OCI-LY3 (cell line): ENCODE results near the gene CIB4.

Experiments
- EZH2phosphoT487 ChIP-seq: fragments of 200-600 bp; shearing (Covaris generic); IDR thresholded peaks from 2 replicates; pipeline ENCODE4 v1.6.1; 2018; ENCODE audit warnings: antibody characterized with exemption, mixed run types, low read depth
- TF ChIP-seq, protein P1 (sequence below): fragments of 200-600, 300-600 bp; sonication (generic); IDR thresholded peaks from 2 replicates; pipeline ENCODE4 v1.5.1; 2014; ENCODE audit warnings: antibody characterized with exemption, low read length, low read depth

- TF ChIP-seq, protein P1, sequence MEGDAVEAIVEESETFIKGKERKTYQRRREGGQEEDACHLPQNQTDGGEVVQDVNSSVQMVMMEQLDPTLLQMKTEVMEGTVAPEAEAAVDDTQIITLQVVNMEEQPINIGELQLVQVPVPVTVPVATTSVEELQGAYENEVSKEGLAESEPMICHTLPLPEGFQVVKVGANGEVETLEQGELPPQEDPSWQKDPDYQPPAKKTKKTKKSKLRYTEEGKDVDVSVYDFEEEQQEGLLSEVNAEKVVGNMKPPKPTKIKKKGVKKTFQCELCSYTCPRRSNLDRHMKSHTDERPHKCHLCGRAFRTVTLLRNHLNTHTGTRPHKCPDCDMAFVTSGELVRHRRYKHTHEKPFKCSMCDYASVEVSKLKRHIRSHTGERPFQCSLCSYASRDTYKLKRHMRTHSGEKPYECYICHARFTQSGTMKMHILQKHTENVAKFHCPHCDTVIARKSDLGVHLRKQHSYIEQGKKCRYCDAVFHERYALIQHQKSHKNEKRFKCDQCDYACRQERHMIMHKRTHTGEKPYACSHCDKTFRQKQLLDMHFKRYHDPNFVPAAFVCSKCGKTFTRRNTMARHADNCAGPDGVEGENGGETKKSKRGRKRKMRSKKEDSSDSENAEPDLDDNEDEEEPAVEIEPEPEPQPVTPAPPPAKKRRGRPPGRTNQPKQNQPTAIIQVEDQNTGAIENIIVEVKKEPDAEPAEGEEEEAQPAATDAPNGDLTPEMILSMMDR = no peak
- TF ChIP-seq EZH2phosphoT487 = no peak
These were observed 50.1 kb downstream of the CIB4 start for GRCh38 chr2:26590980-26591618.
